ENCODE measurements around the gene UTF1. TPM values are rescaled to one million over a fixed set of nuclear protein-coding genes. Genes with fewer than 3 reads are reported as not detected.

The UTF1 gene
- total RNA-seq, 2 donors from 2014 or later, result not detected

Small RNA genes lying within 50 kb of the gene (microRNA-seq; reads per million reads assigned to microRNA genes)
- 5.2 to 6.0 reads per million in 2 donors for gene MIR202

Other genes starting within 250 kb of the UTF1 start
- under 1 TPM in 1 of 2 donors, not detected in 1; 0.10 TPM for gene ADGRA1, start 142.3 kb upstream of the UTF1 start, total RNA-seq
- under 1 TPM; 0.34 to 0.50 TPM for gene KNDC1, start 70.0 kb upstream of the UTF1 start, total RNA-seq
- gene VENTX, start 7.6 kb downstream of the UTF1 start, total RNA-seq, result 1 to 10 TPM; 1.3 TPM
- 1 to 10 TPM; 2.3 to 3.8 TPM for gene ADAM8, start 46.7 kb downstream of the UTF1 start, total RNA-seq
- 10 to 100 TPM; 33.6 to 36.6 TPM for gene TUBGCP2, start 78.7 kb downstream of the UTF1 start, total RNA-seq
- gene ZNF511, start 78.7 kb downstream of the UTF1 start, total RNA-seq, result 10 to 100 TPM; 34.3 to 44.6 TPM
- not detected for gene CALY, start 106.7 kb downstream of the UTF1 start, total RNA-seq
- gene PRAP1, start 117.2 kb downstream of the UTF1 start, total RNA-seq, result not detected
- 10 to 100 TPM; 16.2 to 19.8 TPM for gene FUOM, start 127.8 kb downstream of the UTF1 start, total RNA-seq
- 100 to 1,000 TPM; 106 to 135 TPM for gene ECHS1, start 143.1 kb downstream of the UTF1 start, total RNA-seq
- gene PAOX, start 149.0 kb downstream of the UTF1 start, total RNA-seq, result 1 to 10 TPM; 2.9 TPM
- 10 to 100 TPM; 18.8 to 23.2 TPM for gene MTG1, start 163.9 kb downstream of the UTF1 start, total RNA-seq
- gene SPRN, start 194.4 kb downstream of the UTF1 start, total RNA-seq, result not detected
- under 1 TPM; 0.27 to 0.94 TPM for gene SCART1, start 223.7 kb downstream of the UTF1 start, total RNA-seq

Data from left cardiac atrium (tissue), 2 donors.